GM12878 (cell line): ENCODE measurements around the gene IL1RL1. TPM values are rescaled to one million over a fixed set of nuclear protein-coding genes. Genes with fewer than 3 reads are reported as not detected.

Experiments
- ATAC-seq: fragments of 200-7000 bp; cut with Tn5 transposase; 3 replicates; pipeline ENCODE4 v1.9.1; 2020; ENCODE audit warnings: mild to moderate bottlenecking, moderate library complexity
- BruUV-seq: library from RNA; stranded (reverse); fragments of 400-500 nt; replicated peaks from 2 replicates; lab custom pipeline; 2021; lab: Mats Ljungman, UMichigan
- CTCF ChIA-PET: fragments of 300-600 bp; sonication (Branson Sonifier 250); formaldehyde crosslinking; extraction: SDS; loops from one replicate; lab custom pipeline; 2021; ENCODE audit warnings: inconsistent platforms; lab: Yijun Ruan, JAX
- POLR2A ChIA-PET: fragments of 350-600 bp; formaldehyde crosslinking; extraction: SDS; loops from one replicate; lab custom pipeline; 2021; ENCODE audit warnings: inconsistent platforms; lab: Charles Lee
- RAD21 ChIA-PET: fragments of 300-600 bp; sonication (Branson Sonifier 250); formaldehyde crosslinking; loops from one replicate; lab custom pipeline; 2023; ENCODE audit warnings: antibody characterized with exemption; ENCODE audit not compliant: unreplicated experiment; lab: Charles Lee
- SMC1A ChIA-PET: fragments of 300-600 bp; sonication (Branson Sonifier 250); formaldehyde crosslinking; loops from one replicate; lab custom pipeline; 2023; ENCODE audit not compliant: unreplicated experiment, uncharacterized antibody; lab: Charles Lee
- DNase-seq: peaks from one replicate; pipeline ENCODE4 v3.0.0-alpha.2; 2011; ENCODE audit warnings: low read depth, low spot score
- FAIRE-seq: peaks from 3 replicates; lab custom pipeline; 2011; peaks lifted over from hg19 to GRCh38; lab: Jason Lieb, UNC
- H2AFZ ChIP-seq: 2 replicates; pipeline ENCODE4 v1.6.0; 2011; ENCODE audit warnings: low read depth, low read length, control low read depth; ENCODE audit not compliant: control insufficient read depth
- H3K27ac ChIP-seq: 2 replicates; pipeline ENCODE4 v1.5.1; 2011; ENCODE audit warnings: control low read depth; ENCODE audit not compliant: control insufficient read depth, insufficient read depth
- H3K27me3 ChIP-seq, 2 experiments: replicated peaks in 1 of 2; 2 replicates each; pipeline versions ENCODE4 v1.6.0 to v1.6.1; 2011; ENCODE audit warnings: low read length in 1 of 2; ENCODE audit not compliant: control insufficient read depth in 2 of 2, insufficient read depth in 2 of 2
- H3K36me3 ChIP-seq, 2 experiments: 2 replicates each; pipeline ENCODE4 v1.5.1; 2011; ENCODE audit warnings: low read length in 1 of 2; ENCODE audit not compliant: control insufficient read depth in 2 of 2, insufficient read depth in 2 of 2
- H3K4me1 ChIP-seq: 2 replicates; pipeline ENCODE4 v1.6.1; 2011; ENCODE audit warnings: mild to moderate bottlenecking, low read length, moderate library complexity, mixed read lengths; ENCODE audit not compliant: control insufficient read depth, insufficient read depth
- H3K4me2 ChIP-seq: 2 replicates; pipeline ENCODE4 v1.6.0; 2011; ENCODE audit warnings: control low read depth; ENCODE audit not compliant: control insufficient read depth, insufficient read depth
- H3K4me3 ChIP-seq: fragments of 200-600 bp; sonication (generic); 2 replicates; pipeline ENCODE4 v1.5.1; 2016
- H3K79me2 ChIP-seq: 2 replicates; pipeline ENCODE4 v1.6.0; 2011; ENCODE audit warnings: low read length; ENCODE audit not compliant: control insufficient read depth, insufficient read depth
- H3K9ac ChIP-seq: 2 replicates; pipeline ENCODE4 v1.8.0; 2011; ENCODE audit warnings: low read length, control low read depth, mixed read lengths; ENCODE audit not compliant: control insufficient read depth, insufficient read depth
- H3K9me3 ChIP-seq: replicated peaks from 3 replicates; pipeline ENCODE4 v1.5.1; 2011; ENCODE audit warnings: mild to moderate bottlenecking, low read length; ENCODE audit not compliant: control insufficient read depth, insufficient read depth
- H4K20me1 ChIP-seq: 2 replicates; pipeline ENCODE4 v1.6.0; 2011; ENCODE audit not compliant: control insufficient read depth, insufficient read depth
- CBX5 ChIP-seq: sonication (generic); IDR thresholded peaks from 2 replicates; pipeline ENCODE4 v1.6.1; 2016; ENCODE audit warnings: low read depth, moderate library complexity, mild to moderate bottlenecking, inconsistent platforms
- HSF1 ChIP-seq: fragments of 150-350 bp; IDR thresholded peaks from 2 replicates; pipeline ENCODE4 v1.6.1; 2014; ENCODE audit warnings: mild to moderate bottlenecking, low read depth, low read length
- MEF2A ChIP-seq: IDR thresholded peaks from 2 replicates; pipeline ENCODE4 v1.6.1; 2011; ENCODE audit warnings: low read depth, mild to moderate bottlenecking, low read length, moderate library complexity; ENCODE audit not compliant: insufficient read depth
- MLLT1 ChIP-seq: fragments of 450-650 bp; IDR thresholded peaks from 2 replicates; pipeline ENCODE4 v1.6.1; 2016; ENCODE audit warnings: mild to moderate bottlenecking
- PRDM15 ChIP-seq: fragments of 450-650 bp; formaldehyde crosslinking; IDR thresholded peaks from 2 replicates; pipeline ENCODE4 v1.4.0; 2020; ENCODE audit warnings: mild to moderate bottlenecking, moderate library complexity
- ZBTB11 ChIP-seq: fragments of 450-650 bp; formaldehyde crosslinking; IDR thresholded peaks from 2 replicates; pipeline ENCODE4 v1.5.0; 2022; ENCODE audit warnings: mild to moderate bottlenecking, missing genetic modification characterization
- ZNF24 ChIP-seq: fragments of 450-650 bp; IDR thresholded peaks from 2 replicates; pipeline ENCODE4 v1.6.1; 2017; ENCODE audit warnings: antibody characterized with exemption, mild to moderate bottlenecking
- WGBS: methylation state at CpG from one replicate; pipeline ENCODE4 v1.1.6; 2016; ENCODE audit warnings: low lambda C conversion rate; ENCODE audit not compliant: insufficient replicate concordance, insufficient coverage; ENCODE audit errors: missing lambda C conversion rate; 5-methylcytosine and 5-hydroxymethylcytosine counted together
- in situ Hi-C: fragments of 300-500 bp; cut with MboI; formaldehyde crosslinking; loops from 9 replicates; pipeline ENCODE4 v1.14.3; 2018; ENCODE audit warnings: mixed read lengths
- intact Hi-C: fragments of 100-400 bp; cut with micrococcal nuclease; formaldehyde crosslinking; loops from one replicate; pipeline ENCODE4 v1.14.2; 2022; ENCODE audit not compliant: unreplicated experiment
- polyA plus RNA-seq, 11 experiments: library from polyadenylated mRNA; depleted of rRNA in 4 of 11; unstranded in 6 of 11; stranded (reverse) in 5 of 11; fragments of >200 nt; fragmentation: Nextera tagmentation in 4 of 11; fragmentation: Illumina TruSeq in 1 of 11; extraction: Ambion mirVana in 4 of 11; extraction: Trizol in 1 of 11; gene quantifications; 1 replicate in 1 of 11; 2 replicates in 10 of 11; pipeline versions ENCODE4 v1.2.1 to v1.2.3, GENCODE V29; 2011 to 2016; ENCODE audit warnings: inconsistent platforms in 2 of 11, missing spikeins in 2 of 11, low read depth in 1 of 11
- total RNA-seq, 4 experiments: library from RNA; depleted of rRNA in 3 of 4; stranded (reverse); fragments of >200 nt in 3 of 4; fragmentation: Illumina TruSeq in 1 of 4; extraction: Trizol in 1 of 4; gene quantifications; 2 replicates each; pipeline versions ENCODE4 v1.2.1 to v1.2.3, GENCODE V29; 2013 to 2021

The IL1RL1 gene
- total and polyA plus RNA-seq, 10 of the 15 experiments (the other 5 are each of a cell fraction or from before 2014, with no cell fraction given): 0.08 to 0.18 TPM; not detected in 8

- TF ChIP-seq PRDM15 (CRISPR knock-in tag): no peak
- TF ChIP-seq MEF2A: no peak
- TF ChIP-seq CBX5: no peak
- no peak for TF ChIP-seq HSF1
These were observed 35.2 kb downstream of the IL1RL1 start (continued) for GRCh38 chr2:102346381-102347130.

- Histone ChIP-seq H3K4me2 (no peak overlapping the region), H3K4me3 (no peak overlapping the region), H3K9ac (no peak overlapping the region), H3K9me3 (no peaks in the 10 kb centered on the region), H3K36me3 (no peaks in the 10 kb centered on the region), H3K79me2 (no peaks in the 10 kb centered on the region), H3K27ac (no peak overlapping the region), H3K4me1 (peaks cover 3% of the 10 kb centered on the region; the same call in 1 of the 2 replicates), H3K27me3 (no peaks in the 10 kb centered on the region), H2AFZ (no peak overlapping the region), H4K20me1 (no peaks in the 10 kb centered on the region)
- RAD21 ChIA-PET: no interaction called here
- POLR2A ChIA-PET: no interaction called here
- SMC1A ChIA-PET: interaction anchor here (1.2 to 1.5 kb wide), 3 partner anchors 49 to 98 kb away, joined by 3 to 6 read pairs (median 3); no protein-coding TSS in a partner anchor
- CTCF ChIA-PET: interaction anchor here (0.6 to 1.4 kb wide), 5 partner anchors 12 to 268 kb away, joined by 3 to 4 read pairs (median 3); no protein-coding TSS in a partner anchor
- 0% methylated on average over 1 of the region's 1 CpG for WGBS
- FAIRE-seq (no peak), ATAC-seq (no peak), DNase-seq (no peak)
- in situ Hi-C loops (no loop called here), intact Hi-C loops (no loop called here)
- no TSS peak for BruUV-seq
- no peak for TF ChIP-seq ZBTB11
- no peak for TF ChIP-seq ZNF24
- no peak for TF ChIP-seq MLLT1
These were observed 38.9 kb downstream of the IL1RL1 start for GRCh38 chr2:102350137-102350793.
